ENCODE data around the gene HACD1.
"Not testable (repeated sequence)": the region's sequence is repeated elsewhere in the genome, so short reads cannot be mapped to it uniquely, and the experiment has no call there.

HACD1 gene

GRCh38 chr10:17640331-17640816 is 23.2 kb upstream of the HACD1 start:
- H3K36me3 ChIP-seq (ENCODE audit: control insufficient read depth, insufficient read depth, low read length) = no peaks in the 10 kb centered on the region
- no peak for TF ChIP-seq CTCF (IDR thresholded peaks at IDR 0.05; ENCODE audit: insufficient read depth, low read length, poor library complexity, severe bottlenecking)
- no peaks in the 10 kb centered on the region for H3K27me3 ChIP-seq (replicated peaks; ENCODE audit: control insufficient read depth, insufficient read depth, low read length)
- no peak for DNase-seq (ENCODE audit: extremely low read depth, insufficient read length)
- H3K4me3 ChIP-seq (replicated peaks; ENCODE audit: low read depth, low read length) = no peak overlapping the region

- no peak for DNase-seq (ENCODE audit: extremely low read depth, insufficient read length)
- H3K36me3 ChIP-seq (ENCODE audit: control insufficient read depth, insufficient read depth, low read length) = no peaks in the 10 kb centered on the region
- TF ChIP-seq CTCF (IDR thresholded peaks at IDR 0.05; ENCODE audit: insufficient read depth, low read length, poor library complexity, severe bottlenecking) = no peak
- H3K4me3 ChIP-seq (replicated peaks; ENCODE audit: low read depth, low read length) = no peak overlapping the region
- H3K27me3 ChIP-seq (replicated peaks; ENCODE audit: control insufficient read depth, insufficient read depth, low read length) = no peaks in the 10 kb centered on the region
These were observed 20.7 kb upstream of the HACD1 start for GRCh38 chr10:17637869-17638268.

- no peak for DNase-seq (ENCODE audit: extremely low read depth, insufficient read length)
- no peak for TF ChIP-seq CTCF (IDR thresholded peaks at IDR 0.05; ENCODE audit: insufficient read depth, low read length, poor library complexity, severe bottlenecking)
- Histone ChIP-seq H3K27me3 (replicated peaks; ENCODE audit: control insufficient read depth, insufficient read depth, low read length) (no peaks in the 10 kb centered on the region), H3K36me3 (ENCODE audit: control insufficient read depth, insufficient read depth, low read length) (no peaks in the 10 kb centered on the region), H3K4me3 (replicated peaks; ENCODE audit: low read depth, low read length) (no peak overlapping the region)
These were observed 16.2 kb upstream of the HACD1 start for GRCh38 chr10:17633353-17633752.

GRCh38 chr10:17632590-17632989 is 15.4 kb upstream of the HACD1 start:
- not testable (repeated sequence) for H3K36me3 ChIP-seq (ENCODE audit: control insufficient read depth, insufficient read depth, low read length); H3K27me3 ChIP-seq (replicated peaks; ENCODE audit: control insufficient read depth, insufficient read depth, low read length); DNase-seq (ENCODE audit: extremely low read depth, insufficient read length); H3K4me3 ChIP-seq (replicated peaks; ENCODE audit: low read depth, low read length)

- no peaks in the 10 kb centered on the region for H3K27me3 ChIP-seq (replicated peaks; ENCODE audit: control insufficient read depth, insufficient read depth, low read length)
- H3K36me3 ChIP-seq (ENCODE audit: control insufficient read depth, insufficient read depth, low read length) = no peaks in the 10 kb centered on the region
- no peak for TF ChIP-seq CTCF (IDR thresholded peaks at IDR 0.05; ENCODE audit: insufficient read depth, low read length, poor library complexity, severe bottlenecking)
- DNase-seq (ENCODE audit: extremely low read depth, insufficient read length) = no peak
- H3K4me3 ChIP-seq (replicated peaks; ENCODE audit: low read depth, low read length) = no peak overlapping the region
These were observed 9.5 kb upstream of the HACD1 start for GRCh38 chr10:17626656-17627055.

GRCh38 chr10:17624996-17625395 is 7.8 kb upstream of the HACD1 start:
- no peak overlapping the region for H3K4me3 ChIP-seq (replicated peaks; ENCODE audit: low read depth, low read length)
- no peaks in the 10 kb centered on the region for H3K27me3 ChIP-seq (replicated peaks; ENCODE audit: control insufficient read depth, insufficient read depth, low read length)
- H3K36me3 ChIP-seq (ENCODE audit: control insufficient read depth, insufficient read depth, low read length) = no peaks in the 10 kb centered on the region
- DNase-seq (ENCODE audit: extremely low read depth, insufficient read length) = no peak
- TF ChIP-seq CTCF (IDR thresholded peaks at IDR 0.05; ENCODE audit: insufficient read depth, low read length, poor library complexity, severe bottlenecking) = no peak
